ENCODE measurements around the gene SLC49A4. TPM values are rescaled to one million over a fixed set of nuclear protein-coding genes. Genes with fewer than 3 reads are reported as not detected.

The SLC49A4 gene
- total RNA-seq, 1 donor = 30.0 TPM

DNA sequence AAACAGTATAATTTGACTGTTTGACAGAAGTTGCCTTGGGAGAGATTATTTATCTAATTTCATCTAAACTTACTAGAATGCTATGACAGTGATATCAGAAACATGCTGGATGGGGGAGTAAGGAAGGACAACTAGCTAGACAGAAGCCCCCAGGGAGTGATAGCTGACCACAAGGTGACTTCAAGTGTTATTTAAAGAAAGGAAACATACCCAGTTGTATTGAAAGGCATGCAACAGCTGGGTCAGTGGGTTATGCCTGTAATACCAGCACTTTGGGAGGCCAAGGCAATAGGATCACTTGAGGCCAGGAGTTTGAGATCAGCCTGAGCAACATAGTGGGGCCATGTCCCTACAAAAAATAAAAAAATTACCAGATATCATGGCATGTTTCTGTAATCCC, 69.6 kb downstream of the SLC49A4 start:
- DNase-seq (ENCODE audit: low read depth) = no peak
- TF ChIP-seq, protein P1, sequence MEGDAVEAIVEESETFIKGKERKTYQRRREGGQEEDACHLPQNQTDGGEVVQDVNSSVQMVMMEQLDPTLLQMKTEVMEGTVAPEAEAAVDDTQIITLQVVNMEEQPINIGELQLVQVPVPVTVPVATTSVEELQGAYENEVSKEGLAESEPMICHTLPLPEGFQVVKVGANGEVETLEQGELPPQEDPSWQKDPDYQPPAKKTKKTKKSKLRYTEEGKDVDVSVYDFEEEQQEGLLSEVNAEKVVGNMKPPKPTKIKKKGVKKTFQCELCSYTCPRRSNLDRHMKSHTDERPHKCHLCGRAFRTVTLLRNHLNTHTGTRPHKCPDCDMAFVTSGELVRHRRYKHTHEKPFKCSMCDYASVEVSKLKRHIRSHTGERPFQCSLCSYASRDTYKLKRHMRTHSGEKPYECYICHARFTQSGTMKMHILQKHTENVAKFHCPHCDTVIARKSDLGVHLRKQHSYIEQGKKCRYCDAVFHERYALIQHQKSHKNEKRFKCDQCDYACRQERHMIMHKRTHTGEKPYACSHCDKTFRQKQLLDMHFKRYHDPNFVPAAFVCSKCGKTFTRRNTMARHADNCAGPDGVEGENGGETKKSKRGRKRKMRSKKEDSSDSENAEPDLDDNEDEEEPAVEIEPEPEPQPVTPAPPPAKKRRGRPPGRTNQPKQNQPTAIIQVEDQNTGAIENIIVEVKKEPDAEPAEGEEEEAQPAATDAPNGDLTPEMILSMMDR (IDR thresholded peaks at IDR 0.05; ENCODE audit: insufficient read depth, low read length) = no peak
- H3K4me3 ChIP-seq (ENCODE audit: low read depth, low read length) = no peak overlapping the region

DNA sequence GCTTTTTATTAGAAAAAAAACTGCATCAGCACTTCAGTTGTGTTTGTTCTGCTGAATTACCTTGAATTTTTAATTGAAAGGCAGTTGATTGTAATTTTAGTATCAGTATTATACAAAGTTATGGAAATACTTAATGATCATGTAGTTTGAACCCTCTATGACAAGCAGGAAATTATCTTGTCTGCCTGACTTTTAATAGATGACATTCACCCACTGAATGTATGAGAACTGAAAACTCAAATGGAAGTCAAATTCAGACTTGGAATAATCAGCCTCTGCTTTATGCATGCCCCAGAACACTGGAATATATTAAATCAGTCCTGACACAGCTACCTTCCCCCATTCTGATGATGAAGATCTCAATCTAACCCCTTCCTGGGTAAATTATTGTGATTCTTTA, 73.5 kb downstream of the SLC49A4 start:
- no peak overlapping the region for H3K4me3 ChIP-seq (ENCODE audit: low read depth, low read length)
- TF ChIP-seq, protein P1 (IDR thresholded peaks at IDR 0.05; ENCODE audit: insufficient read depth, low read length) = no peak

DNA sequence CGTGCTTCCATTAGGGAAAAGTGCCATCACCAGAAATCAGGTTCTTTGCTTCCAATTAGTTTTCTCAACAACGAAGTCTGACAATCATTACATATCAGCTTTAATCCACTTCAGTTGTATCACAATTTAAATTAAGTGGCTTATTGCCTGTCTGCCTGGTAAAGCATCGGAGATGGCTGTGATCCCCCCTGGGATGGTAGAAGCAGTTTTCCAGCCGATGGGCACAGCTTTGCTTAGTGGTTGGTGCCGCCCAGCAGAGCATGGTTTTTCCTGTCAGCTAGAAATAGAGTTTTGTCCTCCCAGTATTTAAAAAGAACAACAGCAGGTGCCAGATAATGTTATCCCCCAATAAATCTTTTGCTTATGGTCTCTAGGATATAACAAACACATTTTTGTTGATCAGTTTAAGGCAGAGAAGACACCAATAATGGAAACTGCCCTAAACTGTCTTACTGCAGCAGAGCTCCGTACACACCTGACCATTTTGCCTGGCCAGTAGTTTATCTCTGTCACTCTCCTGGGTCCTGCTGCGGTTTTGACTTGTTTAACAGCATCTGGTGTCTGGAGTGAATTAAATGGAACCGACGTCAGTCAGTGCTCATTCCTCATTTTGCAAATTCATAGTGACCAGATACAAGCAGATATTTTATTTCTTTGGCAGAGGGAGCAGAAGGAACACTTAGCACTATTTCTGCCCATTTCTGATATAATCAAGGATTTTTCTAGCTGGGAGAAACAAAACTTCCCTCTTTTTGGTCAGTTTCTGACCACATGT, 79.1 kb downstream of the SLC49A4 start:
- TF ChIP-seq, protein P1 (IDR thresholded peaks at IDR 0.05; ENCODE audit: insufficient read depth, low read length) = no peak
- no peak for DNase-seq (ENCODE audit: low read depth)
- no peak overlapping the region for H3K4me3 ChIP-seq (ENCODE audit: low read depth, low read length)

More for the DNA sequence above, 73.5 kb downstream of the SLC49A4 start:
- DNase-seq (ENCODE audit: low read depth) = no peak

DNA sequence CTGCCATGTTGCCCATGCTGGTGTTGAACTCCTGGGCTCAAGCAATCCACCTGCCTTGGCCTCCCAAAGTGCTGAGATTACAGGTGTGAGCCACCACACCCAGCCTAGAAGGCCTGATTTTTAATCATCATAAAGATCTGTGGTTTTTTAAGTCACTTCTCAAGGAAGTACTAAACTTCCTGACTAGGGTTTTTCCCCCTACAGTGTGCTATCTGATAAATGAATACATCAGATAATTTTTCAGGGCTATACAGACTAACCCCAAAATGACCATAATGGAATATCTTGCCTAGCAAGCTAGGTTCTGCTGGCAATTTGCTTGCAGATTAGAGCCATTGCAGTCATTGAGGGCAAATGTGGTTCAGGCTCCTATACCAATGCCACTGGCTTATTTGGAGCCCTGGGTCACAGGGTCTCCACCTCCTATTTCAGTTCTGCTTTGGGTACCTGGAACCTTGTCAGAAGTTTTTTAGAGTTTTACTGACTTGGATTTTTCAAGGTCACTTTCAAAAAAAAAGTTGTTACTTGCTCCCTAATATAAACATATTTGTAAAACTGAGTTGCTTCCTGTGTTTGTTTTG, 80.8 kb downstream of the SLC49A4 start:
- DNase-seq (ENCODE audit: low read depth) = no peak
- TF ChIP-seq, protein P1 (IDR thresholded peaks at IDR 0.05; ENCODE audit: insufficient read depth, low read length) = no peak
- H3K4me3 ChIP-seq (ENCODE audit: low read depth, low read length) = no peak overlapping the region

DNA sequence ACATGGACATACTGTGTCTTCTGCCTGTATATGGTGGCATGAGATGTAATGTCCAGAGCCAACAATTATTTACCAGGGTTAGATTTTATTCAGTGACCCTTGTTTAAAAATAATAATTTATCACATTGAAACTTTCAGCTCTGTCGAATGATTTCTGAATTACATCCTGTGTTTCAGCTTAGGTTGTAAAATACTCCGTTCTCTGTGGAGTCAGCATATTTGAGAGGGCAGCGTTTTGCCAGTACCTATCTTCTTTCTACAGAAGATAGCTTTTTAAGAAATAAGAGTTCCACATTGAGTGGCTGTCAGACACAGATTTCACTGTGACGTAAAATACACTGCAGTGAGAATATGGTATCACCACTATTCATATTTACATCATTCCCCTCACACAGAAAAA, 85.3 kb downstream of the SLC49A4 start:
- TF ChIP-seq, protein P1 (IDR thresholded peaks at IDR 0.05; ENCODE audit: insufficient read depth, low read length) = no peak
- H3K4me3 ChIP-seq (ENCODE audit: low read depth, low read length) = no peak overlapping the region
- DNase-seq (ENCODE audit: low read depth) = no peak

DNA sequence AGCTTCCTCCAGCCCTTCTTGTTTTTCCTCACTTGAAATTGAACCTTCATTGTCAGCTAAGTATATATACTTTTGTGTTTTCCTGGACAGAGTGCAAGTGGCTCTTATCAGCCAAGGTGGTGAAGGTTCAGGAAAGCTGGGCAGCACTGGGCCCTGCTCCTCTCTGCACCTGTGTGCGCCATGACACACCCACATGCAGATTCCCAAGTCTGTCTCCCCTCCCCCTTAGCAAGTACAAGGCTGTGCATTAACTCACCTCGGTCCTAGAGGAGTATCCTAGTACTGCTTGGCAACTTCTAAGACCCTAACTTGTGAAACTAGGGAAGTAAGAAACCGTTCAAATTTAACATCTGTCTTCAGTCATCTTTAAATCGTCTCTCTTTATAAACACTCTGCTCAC, 85.8 kb downstream of the SLC49A4 start:
- no peak overlapping the region for H3K4me3 ChIP-seq (ENCODE audit: low read depth, low read length)
- DNase-seq (ENCODE audit: low read depth) = no peak
- TF ChIP-seq, protein P1 (IDR thresholded peaks at IDR 0.05; ENCODE audit: insufficient read depth, low read length) = no peak

All from fibroblast of the aortic adventitia (primary cell).